H1 (cell line): Measurements from ENCODE around the gene STAMBPL1. TPM values are rescaled to one million over a fixed set of nuclear protein-coding genes. Genes with fewer than 3 reads are reported as not detected.
A peak's percentile ranks its signal among the peaks of the same experiment; 100 is the strongest.

Experiments
- CTCF ChIA-PET: fragments of 300-600 bp; sonication (Branson Sonifier 250); formaldehyde crosslinking; loops from one replicate; lab custom pipeline; 2021; ENCODE audit not compliant: partially characterized antibody; lab: Charles Lee
- POLR2A ChIA-PET: fragments of 300-600 bp; sonication (Branson Sonifier 250); formaldehyde crosslinking; loops from one replicate; lab custom pipeline; 2021; ENCODE audit warnings: inconsistent platforms; ENCODE audit not compliant: partially characterized antibody; lab: Charles Lee
- DNase-seq, 2 experiments: peaks; one replicate each; pipeline versions ENCODE4 v3.0.0 to v3.0.0-alpha.2; 2010 to 2022; ENCODE audit warnings: low spot score in 2 of 2, low read depth in 1 of 2, mixed read lengths in 1 of 2
- FAIRE-seq: peaks from 2 replicates; lab custom pipeline; 2011; peaks lifted over from hg19 to GRCh38; lab: Jason Lieb, UNC
- H2AFZ ChIP-seq: 2 replicates; pipeline ENCODE4 v1.8.1; 2012; ENCODE audit warnings: low read length, inconsistent platforms
- H2AK5ac ChIP-seq: 2 replicates; pipeline ENCODE4 v1.6.1; 2013; ENCODE audit warnings: low read depth, low read length
- H2BK120ac ChIP-seq: replicated peaks from 2 replicates; pipeline ENCODE3; 2013; ENCODE audit warnings: low read depth, low read length, inconsistent platforms
- H2BK12ac ChIP-seq: 2 replicates; pipeline ENCODE4 v1.6.1; 2013; ENCODE audit warnings: low read depth, low read length
- H2BK15ac ChIP-seq: 2 replicates; pipeline ENCODE4 v1.6.1; 2013; ENCODE audit warnings: low read length
- H2BK20ac ChIP-seq: 2 replicates; pipeline ENCODE4 v1.6.1; 2013; ENCODE audit warnings: low read length
- H2BK5ac ChIP-seq: 2 replicates; pipeline ENCODE4 v1.6.1; 2013; ENCODE audit warnings: low read depth, low read length
- H3K14ac ChIP-seq: 2 replicates; pipeline ENCODE4 v1.6.1; 2013; ENCODE audit warnings: inconsistent platforms; ENCODE audit not compliant: insufficient read length
- H3K18ac ChIP-seq: 2 replicates; pipeline ENCODE4 v1.6.1; 2013; ENCODE audit warnings: low read length; ENCODE audit errors: extremely low read depth
- H3K23ac ChIP-seq: 2 replicates; pipeline ENCODE4 v1.6.1; 2013; ENCODE audit warnings: inconsistent platforms; ENCODE audit not compliant: insufficient read length
- H3K23me2 ChIP-seq: 2 replicates; pipeline ENCODE4 v1.6.1; 2013; ENCODE audit warnings: low read depth, low read length
- H3K27ac ChIP-seq: 2 replicates; pipeline ENCODE4 v1.6.1; 2011; ENCODE audit warnings: low read depth, low read length, inconsistent platforms
- H3K27me3 ChIP-seq, 4 experiments: replicated peaks in 1 of 4; 1 replicate in 1 of 4; 2 replicates in 3 of 4; pipeline versions ENCODE4 v1.6.1 to v1.8.1; 2011 to 2013; ENCODE audit warnings: low read length in 3 of 4, mild to moderate bottlenecking in 3 of 4, inconsistent platforms in 2 of 4, mixed read lengths in 2 of 4, moderate library complexity in 1 of 4; ENCODE audit not compliant: control insufficient read depth in 3 of 4, insufficient read depth in 3 of 4; ENCODE audit errors: extremely low read depth in 1 of 4
- H3K36me3 ChIP-seq, 4 experiments: 2 replicates each; pipeline versions ENCODE4 v1.6.1 to v1.8.1; 2011 to 2013; ENCODE audit warnings: mild to moderate bottlenecking in 4 of 4, low read length in 3 of 4, moderate library complexity in 2 of 4, control low read depth in 1 of 4, inconsistent platforms in 1 of 4; ENCODE audit not compliant: insufficient read depth in 4 of 4, control insufficient read depth in 2 of 4
- H3K4ac ChIP-seq: replicated peaks from 2 replicates; pipeline ENCODE3; 2013; ENCODE audit warnings: low read length, low read depth, mixed read lengths, inconsistent platforms; ENCODE audit not compliant: insufficient read length
- H3K4me1 ChIP-seq, 4 experiments: replicated peaks in 1 of 4; 1 replicate in 1 of 4; 2 replicates in 3 of 4; pipeline versions ENCODE4 v1.6.1 to v1.8.1; 2011 to 2013; ENCODE audit warnings: low read length in 3 of 4, inconsistent platforms in 2 of 4, mixed read lengths in 1 of 4; ENCODE audit not compliant: insufficient read depth in 4 of 4, control insufficient read depth in 3 of 4
- H3K4me2 ChIP-seq, 2 experiments: 2 replicates each; pipeline versions ENCODE4 v1.6.1 to v1.8.1; 2011 to 2013; ENCODE audit warnings: low read depth in 2 of 2, low read length in 2 of 2, control low read depth in 1 of 2, inconsistent platforms in 1 of 2, mild to moderate bottlenecking in 1 of 2; ENCODE audit not compliant: insufficient read depth in 1 of 2
- H3K4me3 ChIP-seq, 4 experiments: fragments of 200-600, 300-600 bp in 1 of 4; sonication (generic), shearing (Covaris generic), sonication (Bioruptor Twin) in 1 of 4; 2 replicates each; pipeline versions ENCODE4 v1.5.1 to v1.8.1; 2011 to 2016; ENCODE audit warnings: low read length in 4 of 4, low read depth in 3 of 4, control low read depth in 2 of 4, inconsistent platforms in 2 of 4, mild to moderate bottlenecking in 2 of 4, mixed read lengths in 1 of 4, moderate library complexity in 1 of 4; ENCODE audit not compliant: insufficient read depth in 2 of 4; ENCODE audit errors: extremely low read depth in 1 of 4
- H3K56ac ChIP-seq: replicated peaks from 2 replicates; pipeline ENCODE3; 2013; ENCODE audit warnings: low read depth, mild to moderate bottlenecking, mixed read lengths, low read length, inconsistent platforms; ENCODE audit not compliant: insufficient read length
- H3K79me1 ChIP-seq: 2 replicates; pipeline ENCODE4 v1.6.1; 2013; ENCODE audit warnings: low read depth, low read length, control low read depth
- H3K79me2 ChIP-seq, 2 experiments: 2 replicates each; pipeline versions ENCODE4 v1.6.1 to v1.8.1; 2012 to 2013; ENCODE audit warnings: low read length in 2 of 2, mild to moderate bottlenecking in 2 of 2, inconsistent platforms in 1 of 2; ENCODE audit not compliant: insufficient read depth in 2 of 2, control insufficient read depth in 1 of 2
- H3K9ac ChIP-seq, 4 experiments: replicated peaks in 1 of 4; 1 replicate in 1 of 4; 2 replicates in 3 of 4; pipeline versions ENCODE4 v1.6.1 to v1.8.1; 2011 to 2013; ENCODE audit warnings: low read depth in 3 of 4, low read length in 3 of 4, control low read depth in 2 of 4, mild to moderate bottlenecking in 2 of 4, moderate library complexity in 2 of 4, inconsistent platforms in 1 of 4; ENCODE audit errors: extremely low read depth in 1 of 4
- H3K9me3 ChIP-seq, 2 experiments: 2 replicates each; pipeline versions ENCODE4 v1.6.1 to v1.8.1; 2012 to 2013; ENCODE audit warnings: mild to moderate bottlenecking in 2 of 2, moderate library complexity in 2 of 2, control low read depth in 1 of 2, inconsistent platforms in 1 of 2, low read depth in 1 of 2, low read length in 1 of 2, mixed read lengths in 1 of 2; ENCODE audit not compliant: insufficient read depth in 2 of 2
- H4K20me1 ChIP-seq, 2 experiments: replicated peaks in 1 of 2; 2 replicates each; pipeline versions ENCODE3 to v1.8.1; 2011 to 2013; ENCODE audit warnings: inconsistent platforms in 2 of 2, low read length in 2 of 2, mild to moderate bottlenecking in 1 of 2; ENCODE audit not compliant: insufficient read depth in 2 of 2, control insufficient read depth in 1 of 2
- H4K5ac ChIP-seq: 2 replicates; pipeline ENCODE4 v1.6.1; 2013; ENCODE audit warnings: low read length, low read depth, mixed read lengths, inconsistent platforms; ENCODE audit not compliant: insufficient read length
- H4K8ac ChIP-seq: 2 replicates; pipeline ENCODE4 v1.8.0; 2013; ENCODE audit warnings: mild to moderate bottlenecking, moderate library complexity, low read length, inconsistent platforms; ENCODE audit not compliant: insufficient read depth; ENCODE audit errors: extremely low read depth
- H4K91ac ChIP-seq: replicated peaks from 2 replicates; pipeline ENCODE3; 2013; ENCODE audit warnings: low read length, mixed read lengths, inconsistent platforms; ENCODE audit not compliant: insufficient read length
- EP300 ChIP-seq, 2 experiments: IDR thresholded peaks; 1 replicate in 1 of 2; 2 replicates in 1 of 2; pipeline ENCODE4 v1.6.1; 2011 to 2012; ENCODE audit warnings: low read depth in 2 of 2, low read length in 2 of 2, mild to moderate bottlenecking in 2 of 2, borderline replicate concordance in 1 of 2, inconsistent platforms in 1 of 2, moderate library complexity in 1 of 2
- POLR2A ChIP-seq, 2 experiments: IDR thresholded peaks; 1 replicate in 1 of 2; 2 replicates in 1 of 2; pipeline ENCODE4 v1.6.1; 2011; ENCODE audit warnings: low read depth in 2 of 2, low read length in 2 of 2, mild to moderate bottlenecking in 2 of 2; ENCODE audit errors: control extremely low read depth in 1 of 2
- TEAD4 ChIP-seq: IDR thresholded peaks from 2 replicates; pipeline ENCODE4 v1.6.1; 2012; ENCODE audit warnings: low read depth, low read length, inconsistent platforms, mixed read lengths
- YY1 ChIP-seq: IDR thresholded peaks from 2 replicates; pipeline ENCODE4 v1.6.1; 2011; ENCODE audit warnings: low read depth, mild to moderate bottlenecking, low read length
- WGBS, 2 experiments: shearing (Covaris generic) in 1 of 2; methylation state at CpG; one replicate each; pipeline versions ENCODE4 v1.1.6 to v1.1.7; 2013 to 2015; ENCODE audit warnings: low lambda C conversion rate in 2 of 2, mixed read lengths in 2 of 2, inconsistent platforms in 1 of 2, low coverage in 1 of 2, missing lambda C conversion rate in 1 of 2; ENCODE audit not compliant: insufficient replicate concordance in 2 of 2, insufficient coverage in 1 of 2, insufficient read length in 1 of 2; ENCODE audit errors: extremely low coverage in 1 of 2, missing lambda C conversion rate in 1 of 2; 5-methylcytosine and 5-hydroxymethylcytosine counted together
- polyA plus RNA-seq, 7 experiments: library from polyadenylated mRNA; depleted of rRNA in 3 of 7; stranded (reverse) in 5 of 7; unstranded in 2 of 7; fragments of >200 nt in 5 of 7; fragments of 200-250 nt in 2 of 7; gene quantifications; 1 replicate in 5 of 7; 2 replicates in 1 of 7; 4 replicates in 1 of 7; pipeline versions ENCODE4 v1.2.1 to v1.2.3, GENCODE V29; 2011 to 2013; ENCODE audit warnings: missing spikeins in 2 of 7, mixed read lengths in 2 of 7
- total RNA-seq: library from RNA; stranded (reverse); fragmentation: NEBNext Ultra II Directional; extraction: Animal tissue kit (Norgen Biotek cat#: 25700); gene quantifications from 2 replicates; pipeline ENCODE4 v1.2.1, GENCODE V29; 2021

Gene STAMBPL1
- total and polyA plus RNA-seq, 2 of the 8 experiments (the other 6 are each of a cell fraction or from before 2014, with no cell fraction given) = 5.5 TPM

- no peak overlapping the region for H3K18ac ChIP-seq
- no peak overlapping the region for H3K9ac ChIP-seq
- H3K27me3 ChIP-seq = no peaks in the 10 kb centered on the region
- no peaks in the 10 kb centered on the region for H3K23me2 ChIP-seq
- no peaks in the 10 kb centered on the region for H4K20me1 ChIP-seq
- no peaks in the 10 kb centered on the region for H3K79me1 ChIP-seq
- H3K23ac ChIP-seq = no peak overlapping the region
- H3K4me2 ChIP-seq = no peak overlapping the region; a peak in 1 of 4 replicates
- no peak overlapping the region for H3K14ac ChIP-seq
- H3K36me3 ChIP-seq = no peaks in the 10 kb centered on the region
- H3K79me2 ChIP-seq = no peaks in the 10 kb centered on the region
- CTCF ChIA-PET = interaction anchor here (0.6 to 9.1 kb wide), 75 partner anchors 9 to 477 kb away, joined by 3 to 279 read pairs (median 4); partner anchors contain the start of genes ACTA2, ANKRD22, CH25H and FAS
- H2BK20ac ChIP-seq = no peak overlapping the region
- no peaks in the 10 kb centered on the region for H3K9me3 ChIP-seq
- DNase-seq (peak in 1 of 2 experiments; percentile 52), FAIRE-seq (peak; percentile 92)
- no peak overlapping the region for H3K4me3 ChIP-seq
- no peak overlapping the region for H4K5ac ChIP-seq
- no peak overlapping the region for H2BK5ac ChIP-seq
- no peak overlapping the region for H3K27ac ChIP-seq
- H2AK5ac ChIP-seq = no peak overlapping the region
- H2BK15ac ChIP-seq = no peak overlapping the region
- POLR2A ChIA-PET = interaction anchor here (0.7 to 1.4 kb wide), 2 partner anchors 47 to 52 kb away, joined by 3 to 5 read pairs; partner anchors contain the start of gene STAMBPL1
- H3K56ac ChIP-seq = no peak overlapping the region
- no peak overlapping the region for H2BK120ac ChIP-seq
- H3K4ac ChIP-seq = no peak overlapping the region
- 60% methylated on average over 7 of the region's 7 CpGs; no CpG with 5 or more reads in 1 of the 2 experiments for WGBS, 2 experiments
- H3K4me1 ChIP-seq = peaks cover 0 to 8% (median 3%) of the 10 kb centered on the region in 4 experiments; a peak in 3 of 7 replicates
- no peak overlapping the region for H2BK12ac ChIP-seq
- H2AFZ ChIP-seq = peak overlapping the region; percentile 91
- no peak overlapping the region for H4K8ac ChIP-seq
- no peak overlapping the region for H4K91ac ChIP-seq
- TF ChIP-seq POLR2A (IDR thresholded peaks at IDR 0.05; ENCODE audit: control extremely low read depth in 1 of 2, low read depth in 2 of 2, low read length in 2 of 2) = no peak
- TF ChIP-seq YY1 = peak; percentile 66; the same call in 1 of the 2 replicates
- TF ChIP-seq EP300 (IDR thresholded peaks at IDR 0.05; ENCODE audit: borderline replicate concordance in 1 of 2, low read depth in 2 of 2, low read length in 2 of 2) = peak in 1 of 2 experiments; percentile 28; a peak in 1 of 3 replicates
- TF ChIP-seq TEAD4 = peak; percentile 92
Measured at GRCh38 chr10:88932539-88933256, 52.7 kb downstream of the STAMBPL1 start.
